RWPE2 (cell line): Measurements from ENCODE around the gene SETBP1.

Source experiments
- ATAC-seq: fragments of 200-7000 bp; cut with Tn5 transposase; 3 replicates; pipeline ENCODE4 v1.9.1; 2021; ENCODE audit warnings: low read depth
- DNase-seq: peaks from one replicate; pipeline ENCODE4 v3.0.0-alpha.2; 2020; ENCODE audit warnings: low spot score
- H3K27ac ChIP-seq: fragments of 450-650 bp; 2 replicates; pipeline ENCODE4 v1.5.1; 2017; ENCODE audit warnings: mild to moderate bottlenecking; ENCODE audit not compliant: poor library complexity, severe bottlenecking
- H3K27me3 ChIP-seq: fragments of 250-450 bp; sonication (Bioruptor Pico); 2 replicates; pipeline ENCODE4 v1.5.1; 2021; ENCODE audit warnings: mild to moderate bottlenecking, moderate library complexity; ENCODE audit not compliant: insufficient read depth, poor library complexity, severe bottlenecking
- H3K36me3 ChIP-seq: fragments of 250-450 bp; sonication (Bioruptor Pico); 2 replicates; pipeline ENCODE4 v1.5.1; 2020; ENCODE audit warnings: low read depth, mild to moderate bottlenecking, moderate library complexity
- H3K4me1 ChIP-seq: fragments of 250-450 bp; sonication (Bioruptor Pico); 2 replicates; pipeline ENCODE4 v1.5.1; 2021; ENCODE audit warnings: mild to moderate bottlenecking, moderate library complexity; ENCODE audit not compliant: insufficient read depth, poor library complexity, severe bottlenecking
- H3K4me3 ChIP-seq: fragments of 250-450 bp; sonication (Bioruptor Pico); 2 replicates; pipeline ENCODE4 v1.5.1; 2021; ENCODE audit warnings: mild to moderate bottlenecking, moderate library complexity; ENCODE audit not compliant: severe bottlenecking
- H3K9me3 ChIP-seq: fragments of 250-450 bp; sonication (Bioruptor Pico); 2 replicates; pipeline ENCODE4 v1.5.1; 2021; ENCODE audit warnings: mild to moderate bottlenecking, moderate library complexity; ENCODE audit not compliant: severe bottlenecking
- TF ChIP-seq, protein P1 (sequence below): fragments of 450-650 bp; IDR thresholded peaks from one replicate; pipeline ENCODE4 v1.5.1; 2017; ENCODE audit warnings: mild to moderate bottlenecking, moderate library complexity; ENCODE audit not compliant: poor library complexity, severe bottlenecking

Gene SETBP1

DNA sequence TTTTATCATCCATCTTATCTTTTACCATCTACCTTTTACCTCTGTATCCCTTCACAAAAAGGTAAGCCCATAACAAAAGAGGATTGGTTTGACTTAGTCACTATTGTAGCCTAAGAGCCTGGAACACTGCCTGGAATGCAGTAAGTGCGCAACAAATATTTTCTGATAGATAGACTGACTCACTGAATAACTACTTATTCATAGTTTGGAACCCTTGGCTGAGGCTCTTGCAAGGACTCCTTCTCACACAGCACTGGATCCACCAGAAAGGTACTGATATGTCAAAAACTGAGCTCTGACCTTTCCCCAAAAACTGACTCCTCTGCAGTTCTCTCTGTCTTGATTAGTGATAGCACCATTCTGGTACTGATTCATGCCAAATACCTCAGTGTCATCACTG, 426.7 kb downstream of the SETBP1 start:
- Histone ChIP-seq H3K27ac (no peak overlapping the region), H3K4me3 (no peak overlapping the region), H3K9me3 (no peaks in the 10 kb centered on the region), H3K4me1 (no peaks in the 10 kb centered on the region), H3K36me3 (no peaks in the 10 kb centered on the region), H3K27me3 (peaks cover 2% of the 10 kb centered on the region)
- TF ChIP-seq, protein P1, sequence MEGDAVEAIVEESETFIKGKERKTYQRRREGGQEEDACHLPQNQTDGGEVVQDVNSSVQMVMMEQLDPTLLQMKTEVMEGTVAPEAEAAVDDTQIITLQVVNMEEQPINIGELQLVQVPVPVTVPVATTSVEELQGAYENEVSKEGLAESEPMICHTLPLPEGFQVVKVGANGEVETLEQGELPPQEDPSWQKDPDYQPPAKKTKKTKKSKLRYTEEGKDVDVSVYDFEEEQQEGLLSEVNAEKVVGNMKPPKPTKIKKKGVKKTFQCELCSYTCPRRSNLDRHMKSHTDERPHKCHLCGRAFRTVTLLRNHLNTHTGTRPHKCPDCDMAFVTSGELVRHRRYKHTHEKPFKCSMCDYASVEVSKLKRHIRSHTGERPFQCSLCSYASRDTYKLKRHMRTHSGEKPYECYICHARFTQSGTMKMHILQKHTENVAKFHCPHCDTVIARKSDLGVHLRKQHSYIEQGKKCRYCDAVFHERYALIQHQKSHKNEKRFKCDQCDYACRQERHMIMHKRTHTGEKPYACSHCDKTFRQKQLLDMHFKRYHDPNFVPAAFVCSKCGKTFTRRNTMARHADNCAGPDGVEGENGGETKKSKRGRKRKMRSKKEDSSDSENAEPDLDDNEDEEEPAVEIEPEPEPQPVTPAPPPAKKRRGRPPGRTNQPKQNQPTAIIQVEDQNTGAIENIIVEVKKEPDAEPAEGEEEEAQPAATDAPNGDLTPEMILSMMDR, result no peak
- ATAC-seq (no peak), DNase-seq (no peak)

DNA sequence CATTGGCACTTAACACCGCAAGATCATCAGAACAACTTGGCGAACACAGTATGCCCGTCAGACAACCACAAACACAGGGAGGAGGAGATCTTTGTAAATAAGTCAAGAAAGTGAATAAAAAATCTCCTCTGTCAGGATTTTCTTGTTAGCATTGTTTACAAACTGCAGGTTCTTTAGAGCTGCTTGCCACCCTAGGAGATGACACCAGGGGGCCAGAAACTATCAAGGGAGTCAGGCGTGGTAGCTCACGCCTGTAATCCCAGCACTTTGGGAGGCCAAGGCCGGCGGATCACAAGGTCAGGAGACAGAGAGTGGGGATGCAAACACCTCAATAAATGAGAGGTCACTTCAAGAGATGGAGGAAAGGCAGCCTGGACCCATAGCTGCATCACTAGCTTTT, 428.1 kb downstream of the SETBP1 start:
- DNase-seq (no peak), ATAC-seq (no peak)
- H3K4me1 ChIP-seq, result no peaks in the 10 kb centered on the region
- H3K27me3 ChIP-seq, result peaks cover 2% of the 10 kb centered on the region
- no peak overlapping the region for H3K27ac ChIP-seq
- TF ChIP-seq, protein P1, result no peak
- H3K36me3 ChIP-seq, result no peaks in the 10 kb centered on the region
- H3K9me3 ChIP-seq, result no peaks in the 10 kb centered on the region
- H3K4me3 ChIP-seq, result no peak overlapping the region

DNA sequence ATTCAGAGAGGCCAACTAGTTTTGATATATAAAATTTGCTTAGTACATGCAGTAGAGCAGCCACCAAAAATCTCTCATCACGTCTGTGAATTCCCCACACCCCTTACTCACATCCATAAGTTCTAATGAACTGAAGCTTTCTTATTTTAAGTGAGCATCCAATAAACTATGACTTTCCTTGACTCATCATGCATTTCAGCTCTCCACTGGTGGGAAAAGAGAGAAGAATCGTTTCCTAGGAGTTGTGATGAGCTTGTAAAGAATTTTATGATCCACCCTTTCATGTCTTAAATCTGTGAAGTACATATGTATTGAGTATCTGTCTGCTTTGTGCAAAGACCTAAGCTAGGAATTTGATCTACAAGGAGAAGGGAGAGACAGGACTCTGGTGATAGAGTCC, 428.6 kb downstream of the SETBP1 start:
- H3K36me3 ChIP-seq, result no peaks in the 10 kb centered on the region
- H3K27ac ChIP-seq, result no peak overlapping the region
- no peak overlapping the region for H3K4me3 ChIP-seq
- H3K27me3 ChIP-seq, result peaks cover 2% of the 10 kb centered on the region
- no peaks in the 10 kb centered on the region for H3K9me3 ChIP-seq
- no peak for ATAC-seq
- DNase-seq, result no peak
- H3K4me1 ChIP-seq, result no peaks in the 10 kb centered on the region
- TF ChIP-seq, protein P1, result no peak

DNA sequence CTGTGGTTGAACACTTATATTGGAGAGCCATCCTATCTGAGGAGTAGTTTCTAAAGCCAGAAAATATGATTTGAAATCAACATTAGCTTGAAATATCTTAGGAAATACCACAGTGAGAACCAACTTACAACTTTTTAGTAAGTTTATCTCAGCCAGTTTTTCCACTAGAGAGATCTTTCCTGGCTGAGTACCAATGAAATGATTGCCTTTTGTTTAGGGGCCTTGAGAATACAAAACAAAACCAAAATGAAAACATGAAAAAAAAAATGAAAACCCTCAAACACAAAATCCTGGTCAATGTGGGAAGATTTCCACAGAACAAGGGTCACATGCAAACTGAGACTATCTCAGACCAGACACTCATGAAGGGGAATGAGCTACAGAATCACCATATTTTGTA, 429.0 kb downstream of the SETBP1 start:
- no peaks in the 10 kb centered on the region for H3K4me1 ChIP-seq
- no peaks in the 10 kb centered on the region for H3K9me3 ChIP-seq
- no peak for DNase-seq
- H3K4me3 ChIP-seq, result no peak overlapping the region
- H3K27me3 ChIP-seq, result peaks cover 2% of the 10 kb centered on the region
- H3K27ac ChIP-seq, result no peak overlapping the region
- no peaks in the 10 kb centered on the region for H3K36me3 ChIP-seq
- TF ChIP-seq, protein P1, result no peak
- ATAC-seq, result no peak

DNA sequence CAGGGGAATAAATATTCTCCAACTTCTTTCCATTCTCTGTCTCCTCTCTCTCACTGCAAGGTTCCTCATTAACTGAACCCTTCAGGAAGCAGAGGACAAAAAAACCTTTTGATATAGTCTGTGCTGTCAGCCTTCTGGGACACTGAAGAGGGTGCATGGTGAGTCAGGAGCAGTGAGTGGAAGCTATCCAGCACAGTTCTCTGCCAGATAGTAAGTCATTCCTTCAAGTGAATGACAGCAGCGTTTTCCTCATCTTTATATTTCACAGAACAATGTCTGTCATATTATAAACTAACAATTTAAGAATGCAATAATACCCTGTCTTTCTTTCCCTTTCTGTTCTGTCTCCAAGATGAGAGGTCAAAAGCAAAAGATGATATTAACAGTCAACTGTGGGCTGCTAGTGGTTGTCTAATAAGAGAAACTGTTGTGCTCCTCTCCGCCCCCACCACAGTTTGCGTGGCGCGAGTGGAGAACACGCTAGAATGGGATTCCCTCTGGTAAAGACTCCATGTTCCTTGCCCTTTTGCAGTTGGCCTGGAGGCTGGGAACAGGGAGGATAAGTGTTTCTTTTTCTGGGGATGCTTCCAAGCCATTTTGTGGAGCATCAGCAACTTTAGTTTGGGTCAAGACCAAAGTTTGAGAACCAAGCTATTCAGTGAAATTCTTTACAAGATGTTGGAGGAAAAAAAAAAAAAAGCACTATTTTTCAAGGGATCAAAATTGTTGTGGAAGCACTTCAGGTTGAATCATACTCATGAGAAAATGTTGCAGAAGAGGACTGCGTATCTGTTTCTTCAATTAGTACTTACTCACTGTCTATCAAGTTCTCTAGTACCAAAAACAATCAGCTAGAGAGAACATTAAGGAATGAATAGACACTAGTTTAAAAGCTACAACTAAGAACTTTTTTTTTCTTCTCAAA, 430.2 kb downstream of the SETBP1 start:
- peaks cover 2% of the 10 kb centered on the region for H3K27me3 ChIP-seq
- no peak overlapping the region for H3K27ac ChIP-seq
- no peaks in the 10 kb centered on the region for H3K4me1 ChIP-seq
- no peaks in the 10 kb centered on the region for H3K36me3 ChIP-seq
- TF ChIP-seq, protein P1, result no peak
- no peak for DNase-seq
- no peak overlapping the region for H3K4me3 ChIP-seq
- no peak for ATAC-seq
- H3K9me3 ChIP-seq, result no peaks in the 10 kb centered on the region
